ENCODE measurements around the gene CD59. TPM values are rescaled to one million over a fixed set of nuclear protein-coding genes. Genes with fewer than 3 reads are reported as not detected.

CD59 gene
- total and polyA plus RNA-seq, 10 of the 15 experiments (the other 5 are each of a cell fraction or from before 2014, with no cell fraction given): 55.5 to 256 (median 181) TPM

- intact Hi-C loops (cut with micrococcal nuclease; ENCODE audit: unreplicated experiment): loop anchor here (1.0 to 2.0 kb wide), 3 partner anchors 26 to 379 kb away; no protein-coding TSS in a partner anchor
- no peak overlapping the region for H3K27ac ChIP-seq (ENCODE audit: control insufficient read depth, insufficient read depth)
- DNase-seq (ENCODE audit: low read depth, low spot score) (no peak), ATAC-seq (no peak), FAIRE-seq (no peak)
- H2AFZ ChIP-seq (ENCODE audit: control insufficient read depth, low read depth, low read length): no peak overlapping the region
- ChIA-PET POLR2A (interaction anchor here (1.1 to 1.3 kb wide), 3 partner anchors 26 to 445 kb away, joined by 3 to 6 read pairs (median 4); no protein-coding TSS in a partner anchor), RAD21 (ENCODE audit: unreplicated experiment) (interaction anchor here (0.7 to 4.2 kb wide), 39 partner anchors 8 to 580 kb away, joined by 3 to 158 read pairs (median 4); partner anchors contain the start of genes C11orf91 and CSTF3), CTCF (interaction anchor here (0.6 to 7.8 kb wide), 48 partner anchors 8 to 621 kb away, joined by 3 to 276 read pairs (median 6); partner anchors contain the start of genes CSTF3 and FBXO3), SMC1A (ENCODE audit: uncharacterized antibody, unreplicated experiment) (interaction anchor here (0.6 to 3.9 kb wide), 41 partner anchors 8 to 1144 kb away, joined by 3 to 153 read pairs (median 5); no protein-coding TSS in a partner anchor)
- no peak overlapping the region for H3K4me3 ChIP-seq
- BruUV-seq (replicated peaks): no TSS peak
- no peaks in the 10 kb centered on the region; a peak in 1 of 4 replicates for H3K36me3 ChIP-seq (ENCODE audit: control insufficient read depth in 2 of 2, insufficient read depth in 2 of 2, low read length in 1 of 2)
- H3K9ac ChIP-seq (ENCODE audit: control insufficient read depth, insufficient read depth, low read length): no peak overlapping the region
- H3K4me2 ChIP-seq (ENCODE audit: control insufficient read depth, insufficient read depth): no peak overlapping the region
- no peaks in the 10 kb centered on the region for H4K20me1 ChIP-seq (ENCODE audit: control insufficient read depth, insufficient read depth)
- no peaks in the 10 kb centered on the region for H3K4me1 ChIP-seq (ENCODE audit: control insufficient read depth, insufficient read depth, low read length)
- in situ Hi-C loops (cut with MboI): no loop called here
- H3K27me3 ChIP-seq (replicated peaks in 1 of 2; ENCODE audit: control insufficient read depth in 2 of 2, insufficient read depth in 2 of 2, low read length in 1 of 2): no peaks in the 10 kb centered on the region
- no peaks in the 10 kb centered on the region for H3K79me2 ChIP-seq (ENCODE audit: control insufficient read depth, insufficient read depth, low read length)
- TF ChIP-seq SMAD1 (IDR thresholded peaks at IDR 0.05; ENCODE audit: low read depth, partially characterized antibody) (no peak), FOXM1 (IDR thresholded peaks at IDR 0.05; ENCODE audit: low read depth, low read length) (no peak), BRCA1 (IDR thresholded peaks at IDR 0.05; ENCODE audit: low read depth, low read length) (no peak), NFIC (IDR thresholded peaks at IDR 0.05; ENCODE audit: low read depth, low read length) (no peak), RBBP5 (conservative IDR thresholded peaks at IDR 0.05) (no peak), RUNX3 (IDR thresholded peaks at IDR 0.05; ENCODE audit: low read length) (no peak), ZNF384 (IDR thresholded peaks at IDR 0.05; ENCODE audit: borderline replicate concordance, low read depth, low read length) (no peak), TCF3 (IDR thresholded peaks at IDR 0.05; ENCODE audit: borderline replicate concordance, insufficient read depth, low read depth, low read length) (no peak), IRF5 (IDR thresholded peaks at IDR 0.05; ENCODE audit: borderline replicate concordance) (no peak), MAX (IDR thresholded peaks at IDR 0.05; ENCODE audit: low read depth, low read length) (no peak), HDGF (IDR thresholded peaks at IDR 0.05) (no peak), KDM1A (IDR thresholded peaks at IDR 0.05; ENCODE audit: borderline replicate concordance) (no peak), ZBTB40 (IDR thresholded peaks at IDR 0.05; ENCODE audit: borderline replicate concordance) (no peak), LARP7 (IDR thresholded peaks at IDR 0.05) (no peak)
- H3K9me3 ChIP-seq (replicated peaks; ENCODE audit: control insufficient read depth, insufficient read depth, low read length): no peaks in the 10 kb centered on the region
- WGBS (ENCODE audit: insufficient coverage, insufficient replicate concordance, low lambda C conversion rate, missing lambda C conversion rate): 75% methylated on average over 7 of the region's 7 CpGs
Measured at GRCh38 chr11:33741806-33742205, 5.6 kb upstream of the CD59 start.
